Measurements from ENCODE around the gene ETDB.

ETDB gene

DNA sequence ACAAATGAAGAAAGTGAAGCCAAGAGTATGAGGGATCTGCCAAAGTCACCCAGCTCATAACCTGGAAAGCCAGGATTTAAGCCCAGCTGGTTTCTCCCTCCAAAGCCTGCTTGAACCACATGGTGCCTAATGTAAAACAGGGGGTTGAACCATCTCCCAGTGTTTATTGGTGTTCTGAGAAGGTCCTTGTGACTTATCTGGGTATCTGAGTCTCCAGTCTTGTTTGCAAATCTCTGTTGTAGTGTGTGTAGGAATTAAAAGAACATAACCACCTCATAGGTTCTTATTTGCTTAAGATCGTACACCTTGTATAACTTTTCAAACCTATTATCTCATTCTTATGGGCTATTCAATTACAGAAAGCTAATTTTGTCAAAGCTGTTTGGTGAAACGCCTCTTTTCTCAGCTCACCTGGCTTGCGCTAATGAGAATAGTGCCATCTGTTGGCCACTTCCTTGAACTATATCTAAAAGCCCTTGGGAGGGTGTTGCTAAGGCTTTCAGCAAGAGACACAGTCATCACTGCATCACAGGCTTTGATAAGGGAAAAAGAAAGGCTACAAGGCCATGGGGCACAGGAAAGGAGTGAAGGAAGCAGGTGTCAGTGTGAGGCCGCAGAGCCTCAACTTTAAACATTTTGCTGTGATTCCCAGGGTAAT, 34.0 kb downstream of the ETDB start:
- no peak overlapping the region for H2BK12ac ChIP-seq (ENCODE audit: low read length in 2 of 2)
- peaks cover 0 to 5% of the 10 kb centered on the region in 2 experiments for H3K27me3 ChIP-seq (ENCODE audit: control insufficient read depth in 1 of 2, insufficient read depth in 1 of 2, low read length in 2 of 2)
- no peak overlapping the region for H2BK120ac ChIP-seq (ENCODE audit: low read depth, low read length)
- no peaks in the 10 kb centered on the region for H3K9me3 ChIP-seq (ENCODE audit: control insufficient read depth, low read length)
- 0% methylated on average over 2 of the region's 4 CpGs for WGBS
- no peak overlapping the region for H3K27ac ChIP-seq (ENCODE audit: low read length, poor library complexity, severe bottlenecking)
- no peak overlapping the region for H3K14ac ChIP-seq (ENCODE audit: low read length in 2 of 2)
- H3K4me1 ChIP-seq (ENCODE audit: control insufficient read depth, insufficient read depth, low read depth, low read length): no peaks in the 10 kb centered on the region
- no peak overlapping the region for H3K4me3 ChIP-seq (ENCODE audit: insufficient read depth in 1 of 2, low read depth in 1 of 2, low read length in 2 of 2)
- no peak overlapping the region for H3K9ac ChIP-seq (ENCODE audit: low read length)
- H3K79me1 ChIP-seq (replicated peaks; ENCODE audit: low read length, poor library complexity, severe bottlenecking): no peaks in the 10 kb centered on the region
- no peak overlapping the region for H3K4ac ChIP-seq (ENCODE audit: low read depth in 1 of 2, low read length in 2 of 2)
- H4K8ac ChIP-seq (ENCODE audit: low read length): no peak overlapping the region
- no peak overlapping the region for H3K23ac ChIP-seq (ENCODE audit: low read length in 2 of 2)
- no peak overlapping the region for H2BK15ac ChIP-seq (ENCODE audit: low read depth, poor library complexity, severe bottlenecking)
- DNase-seq: peak; percentile 57
- no peak overlapping the region for H2AFZ ChIP-seq (ENCODE audit: low read depth, low read length)
- H3K36me3 ChIP-seq (ENCODE audit: control insufficient read depth in 1 of 2, insufficient read depth in 2 of 2, low read depth in 1 of 2, low read length in 2 of 2): no peaks in the 10 kb centered on the region
- no peak overlapping the region for H3K4me2 ChIP-seq (ENCODE audit: low read length, poor library complexity, severe bottlenecking)
- H2AK5ac ChIP-seq (ENCODE audit: low read length, severe bottlenecking): no peak overlapping the region
- no peak overlapping the region for H2BK5ac ChIP-seq (ENCODE audit: low read depth, low read length, poor library complexity, severe bottlenecking)
- H3K18ac ChIP-seq (ENCODE audit: low read depth in 1 of 2, low read length in 2 of 2): no peak overlapping the region
- H4K91ac ChIP-seq (ENCODE audit: low read length): no peak overlapping the region

DNA sequence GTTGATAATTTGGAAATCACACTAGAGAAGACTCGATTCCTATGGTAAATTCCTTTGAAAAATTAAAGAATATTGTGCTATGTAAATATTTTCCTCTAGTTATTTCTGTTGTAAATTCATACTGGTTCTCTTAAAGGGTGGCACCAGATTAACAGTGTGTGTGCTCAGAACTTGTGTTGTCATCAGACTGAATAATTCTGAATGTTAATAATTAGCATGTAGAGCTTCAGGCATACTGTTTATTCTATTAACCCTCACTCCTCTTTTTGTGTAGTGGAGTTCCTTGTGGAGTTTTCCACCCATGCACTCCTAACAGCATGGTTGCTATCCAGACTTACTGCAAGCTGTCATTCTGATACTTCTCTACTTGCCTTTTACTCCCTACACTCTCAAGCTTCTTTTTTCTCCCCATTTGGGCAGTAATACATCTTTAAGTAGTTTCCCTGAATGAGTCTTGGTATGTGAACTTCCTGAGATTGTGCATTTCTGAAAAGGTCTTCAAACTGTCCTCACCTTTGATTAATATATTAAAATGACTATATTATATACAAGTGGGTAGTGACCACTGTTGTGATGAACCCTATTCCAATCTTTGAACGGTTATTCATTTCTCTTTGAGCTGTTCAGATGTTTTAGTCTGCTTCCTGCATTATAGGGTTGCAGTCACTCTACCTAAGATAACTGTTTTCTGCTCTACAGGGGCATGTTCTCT, 38.5 kb downstream of the ETDB start:
- Histone ChIP-seq H2BK15ac (ENCODE audit: low read depth, poor library complexity, severe bottlenecking) (no peak overlapping the region), H3K4me2 (ENCODE audit: low read length, poor library complexity, severe bottlenecking) (no peak overlapping the region), H3K79me1 (replicated peaks; ENCODE audit: low read length, poor library complexity, severe bottlenecking) (no peaks in the 10 kb centered on the region), H3K36me3 (ENCODE audit: control insufficient read depth in 1 of 2, insufficient read depth in 2 of 2, low read depth in 1 of 2, low read length in 2 of 2) (no peaks in the 10 kb centered on the region), H3K9ac (ENCODE audit: low read length) (no peak overlapping the region), H2BK5ac (ENCODE audit: low read depth, low read length, poor library complexity, severe bottlenecking) (no peak overlapping the region), H3K14ac (ENCODE audit: low read length in 2 of 2) (no peak overlapping the region), H3K9me3 (ENCODE audit: control insufficient read depth, low read length) (no peaks in the 10 kb centered on the region), H3K27ac (ENCODE audit: low read length, poor library complexity, severe bottlenecking) (no peak overlapping the region), H2AK5ac (ENCODE audit: low read length, severe bottlenecking) (no peak overlapping the region), H4K91ac (ENCODE audit: low read length) (no peak overlapping the region), H3K27me3 (ENCODE audit: control insufficient read depth in 1 of 2, insufficient read depth in 1 of 2, low read length in 2 of 2) (peaks cover 0 to 20% of the 10 kb centered on the region in 2 experiments), H3K4me3 (ENCODE audit: insufficient read depth in 1 of 2, low read depth in 1 of 2, low read length in 2 of 2) (no peak overlapping the region), H2AFZ (ENCODE audit: low read depth, low read length) (no peak overlapping the region), H3K4me1 (ENCODE audit: control insufficient read depth, insufficient read depth, low read depth, low read length) (no peaks in the 10 kb centered on the region), H4K8ac (ENCODE audit: low read length) (no peak overlapping the region), H3K18ac (ENCODE audit: low read depth in 1 of 2, low read length in 2 of 2) (no peak overlapping the region), H2BK120ac (ENCODE audit: low read depth, low read length) (no peak overlapping the region), H3K4ac (ENCODE audit: low read depth in 1 of 2, low read length in 2 of 2) (no peak overlapping the region), H3K23ac (ENCODE audit: low read length in 2 of 2) (no peak overlapping the region), H2BK12ac (ENCODE audit: low read length in 2 of 2) (no peak overlapping the region)
- DNase-seq: no peak
- 83% methylated on average over 1 of the region's 2 CpGs for WGBS
